CD4-positive, alpha-beta T cell treated with Interleukin-2 at 100 ng/mL for 4 hours (primary cell): ENCODE measurements around the gene PFKFB4.
"Not testable (repeated sequence)": the region's sequence is repeated elsewhere in the genome, so short reads cannot be mapped to it uniquely, and the experiment has no call there.

ENCODE experiments used
- DNase-seq: peaks from one replicate; pipeline ENCODE4 v3.0.0-alpha.2; 2020; ENCODE audit warnings: low spot score

Gene PFKFB4

DNA sequence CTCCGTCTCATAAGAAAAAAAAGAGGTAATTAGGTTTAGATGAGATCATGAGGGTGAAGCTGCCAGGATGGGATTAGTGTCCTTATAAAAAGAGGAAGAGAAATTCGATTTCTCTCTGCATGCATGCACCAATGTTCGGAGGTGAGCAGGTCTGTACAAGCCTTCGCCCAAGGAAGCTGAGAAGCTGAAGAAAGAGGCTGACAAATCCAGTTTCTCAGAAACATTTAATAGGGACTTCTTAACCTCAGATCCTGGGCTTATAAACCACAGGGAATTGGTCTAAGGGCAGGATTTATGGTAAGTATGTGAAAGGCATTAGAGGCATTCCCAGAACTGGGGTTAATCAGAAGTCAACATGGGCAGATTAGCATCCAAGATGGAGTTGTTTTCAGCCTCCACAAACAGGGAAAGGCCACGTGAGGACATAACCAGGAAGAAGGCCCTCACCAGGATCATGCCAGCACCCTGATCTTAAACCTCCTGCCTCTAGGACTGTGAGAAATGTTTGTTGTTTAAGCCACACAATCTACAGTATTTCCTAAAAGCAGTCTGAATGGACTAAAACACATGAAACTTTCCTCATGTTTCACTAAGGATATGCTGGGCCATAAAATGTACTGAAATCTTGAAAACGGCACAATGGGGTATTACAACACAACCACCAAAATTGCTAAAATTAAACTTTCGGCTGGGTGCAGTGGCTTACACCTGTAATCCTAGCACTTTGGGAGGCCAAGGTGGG, 64.0 kb downstream of the PFKFB4 start:
- no peak for DNase-seq

DNA sequence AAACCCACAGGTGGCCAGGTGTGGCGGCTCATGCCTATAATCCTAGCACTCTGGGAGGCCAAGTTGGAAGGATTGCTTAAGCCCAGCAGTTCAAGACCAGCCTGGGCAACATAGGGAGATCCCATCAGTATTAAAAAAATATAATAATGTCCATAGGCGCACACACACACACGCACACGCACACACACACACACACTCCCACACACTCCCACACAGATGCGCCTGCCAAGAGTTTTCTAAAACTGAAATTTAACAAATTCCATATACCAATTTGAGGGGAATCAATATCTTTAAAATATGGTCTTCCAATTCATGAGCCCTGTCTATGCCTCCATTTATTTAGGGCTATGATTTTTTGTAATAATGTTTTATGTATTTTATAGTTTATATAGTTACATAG, 69.7 kb downstream of the PFKFB4 start:
- DNase-seq, result no peak

DNA sequence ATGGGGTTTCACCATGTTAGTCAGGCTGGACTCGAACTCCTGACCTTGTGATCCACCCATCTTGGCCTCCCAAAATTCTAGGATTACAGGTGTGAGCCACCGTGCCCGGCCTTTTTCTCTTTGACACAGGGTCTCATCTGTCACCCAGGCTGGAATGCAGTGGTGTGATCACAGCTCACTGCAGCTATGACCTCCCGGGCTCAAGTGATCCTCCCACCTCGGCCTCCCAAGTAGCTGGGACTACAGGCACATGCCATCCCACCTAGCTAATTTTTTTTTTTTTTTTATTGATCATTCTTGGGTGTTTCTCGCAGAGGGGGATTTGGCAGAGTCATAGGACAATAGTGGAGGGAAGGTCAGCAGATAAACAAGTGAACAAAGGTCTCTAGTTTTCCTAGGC, 73.8 kb downstream of the PFKFB4 start:
- DNase-seq, result not testable (repeated sequence)

DNA sequence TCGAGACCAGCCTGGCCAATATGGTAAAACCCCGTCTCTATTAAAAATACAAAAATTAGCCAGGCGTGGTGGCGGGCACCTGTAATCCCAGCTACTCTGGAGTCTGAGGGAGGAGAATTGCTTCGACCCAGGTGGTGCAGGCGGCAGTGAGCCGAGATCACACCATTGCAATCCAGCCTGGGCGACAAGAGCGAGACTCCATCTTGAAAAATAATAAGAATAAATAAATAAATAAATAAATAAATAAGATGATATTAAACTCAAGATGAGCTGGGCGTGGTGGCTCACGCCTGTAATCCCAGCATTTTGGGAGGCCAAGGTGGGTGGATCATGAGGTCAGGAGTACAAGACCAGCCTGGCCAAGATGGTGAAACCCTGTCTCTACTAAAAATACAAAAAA, 75.7 kb downstream of the PFKFB4 start:
- DNase-seq, result not testable (repeated sequence)

DNA sequence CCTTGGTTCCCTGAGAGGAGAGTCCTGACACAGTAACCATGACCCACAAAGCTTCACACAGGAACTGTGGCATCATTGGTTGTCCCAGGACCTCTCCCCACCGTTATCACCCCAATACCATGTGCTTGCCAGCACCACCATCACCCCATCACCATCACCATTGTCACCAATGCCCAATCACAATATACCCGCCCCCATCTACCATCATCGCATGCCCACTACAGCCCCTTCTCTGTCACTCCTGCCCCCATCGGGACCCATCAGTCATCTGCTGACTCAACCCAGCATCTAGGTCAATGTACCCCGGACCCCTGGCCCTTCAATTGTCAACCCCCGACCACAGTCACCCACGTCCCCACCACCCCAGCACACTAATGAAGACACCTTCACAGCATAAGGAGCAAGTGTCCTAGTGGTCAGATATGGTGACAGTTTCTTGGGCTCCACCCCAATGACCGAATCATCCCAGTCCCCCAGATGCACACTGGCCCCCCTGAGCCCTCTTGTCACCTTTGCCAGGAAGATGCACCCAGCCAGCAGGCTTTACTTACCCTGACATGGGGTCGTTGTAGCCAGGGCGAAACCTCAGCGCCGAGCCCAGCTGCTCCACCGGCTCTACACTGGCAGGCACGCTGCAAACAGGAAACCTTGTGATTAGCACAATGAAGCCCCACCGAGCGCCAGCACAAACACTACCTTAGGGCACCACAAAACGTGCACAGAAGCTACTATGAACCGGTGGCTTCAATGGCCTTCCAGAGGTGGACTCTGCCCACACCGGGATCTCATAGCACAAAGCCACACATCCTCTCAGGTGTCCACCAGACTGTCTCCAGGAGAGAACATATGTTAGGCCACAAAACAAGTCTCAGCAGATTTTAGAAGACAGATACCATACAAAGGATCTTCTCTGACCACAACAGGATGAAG, 77.7 kb downstream of the PFKFB4 start:
- peak; percentile 63 for DNase-seq

DNA sequence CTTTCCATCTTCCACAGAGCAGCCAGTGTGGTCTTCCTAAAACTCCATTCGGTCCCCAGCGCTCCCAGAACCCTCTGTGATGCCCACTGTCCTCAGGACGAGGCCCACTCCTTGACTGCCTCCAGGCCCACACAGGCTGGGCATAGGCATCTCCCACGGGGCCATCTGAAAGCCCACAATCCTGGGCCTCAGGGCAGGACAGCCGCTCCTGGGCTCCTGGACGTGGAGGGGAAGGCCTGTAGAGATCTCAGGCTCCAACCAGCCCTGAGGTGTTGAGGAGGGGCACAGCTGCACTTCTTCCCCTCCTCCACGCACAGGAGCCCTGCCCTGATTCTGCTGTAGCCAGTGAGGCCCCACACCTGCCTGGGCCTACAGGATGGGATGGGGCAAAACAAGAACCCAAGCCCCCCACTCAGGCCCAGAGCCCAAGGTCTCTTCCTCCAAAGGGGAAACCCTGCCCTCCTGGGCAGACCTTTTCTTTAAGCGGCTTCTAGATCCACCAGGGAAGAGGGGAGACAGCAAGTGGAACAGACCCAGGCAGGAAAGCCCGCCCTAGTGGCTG, 78.6 kb downstream of the PFKFB4 start:
- DNase-seq, result no peak

DNA sequence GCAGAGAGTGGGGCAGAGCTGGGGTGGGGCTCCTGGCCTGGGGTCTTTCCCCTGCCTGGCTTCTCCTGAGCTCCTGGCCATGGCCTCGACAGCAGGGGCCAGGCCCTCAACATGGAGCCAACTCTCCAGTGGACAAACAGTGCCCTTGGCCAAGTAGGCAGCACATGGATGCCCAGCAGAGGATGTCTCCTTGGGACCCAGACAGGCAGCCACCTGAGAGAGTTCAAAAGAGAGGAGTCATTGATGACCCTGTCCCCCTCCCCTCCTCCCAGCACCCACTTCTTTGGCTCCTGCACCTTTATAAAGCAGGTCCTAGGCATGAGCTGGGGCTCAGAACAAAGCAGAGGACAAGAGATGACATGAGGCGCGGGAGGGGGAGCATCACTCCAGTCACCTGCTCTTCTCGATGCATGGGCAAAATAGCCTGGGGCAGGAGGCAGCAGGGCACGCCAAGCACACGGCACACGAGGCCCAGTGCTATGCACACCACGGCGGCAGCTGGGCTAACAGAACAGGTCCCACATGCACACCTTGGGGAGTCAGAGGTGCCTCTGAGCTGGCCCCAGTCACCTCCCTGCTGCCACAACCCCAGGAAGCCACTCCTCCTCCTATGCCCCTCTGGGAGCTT, 80.1 kb downstream of the PFKFB4 start:
- DNase-seq, result no peak

DNA sequence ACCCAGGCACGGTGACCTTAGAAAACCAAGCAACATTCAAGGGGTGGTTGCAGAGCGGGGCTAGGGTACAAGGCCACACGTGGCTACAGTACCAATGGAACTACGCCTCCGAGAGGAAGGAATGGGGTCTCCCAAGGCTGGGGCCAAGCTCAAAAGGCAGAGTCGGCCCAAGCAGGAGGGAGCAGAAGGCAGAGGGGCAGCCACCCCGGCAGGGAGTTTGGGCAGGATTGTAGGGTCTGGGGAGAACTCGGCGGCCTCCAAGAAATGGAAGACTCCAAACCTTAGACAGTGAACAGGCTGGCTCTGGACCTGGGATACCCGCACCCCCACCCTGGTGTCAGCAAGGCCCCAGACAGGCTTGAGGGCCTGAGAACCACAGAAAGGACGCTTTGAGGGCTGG, 81.4 kb downstream of the PFKFB4 start:
- no peak for DNase-seq

DNA sequence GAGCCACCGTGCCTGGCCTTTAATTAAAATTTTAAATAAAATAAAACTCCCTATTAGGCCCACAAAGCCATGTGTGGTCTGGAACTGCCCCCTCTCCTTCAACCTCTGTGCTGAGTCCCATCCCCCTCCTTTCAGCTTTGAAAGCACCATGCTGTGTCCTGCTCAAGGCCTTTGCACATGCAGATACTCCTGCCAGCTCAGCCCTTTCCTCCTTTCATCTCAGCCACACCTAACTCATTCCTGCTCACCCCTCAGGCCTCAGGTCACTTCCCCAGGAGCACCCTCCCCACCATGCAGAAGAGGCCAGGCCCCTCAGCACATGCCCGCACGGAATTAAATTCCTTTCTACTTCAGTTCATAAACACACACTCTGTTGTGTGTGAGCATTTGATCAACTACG, 82.0 kb downstream of the PFKFB4 start:
- no peak for DNase-seq

DNA sequence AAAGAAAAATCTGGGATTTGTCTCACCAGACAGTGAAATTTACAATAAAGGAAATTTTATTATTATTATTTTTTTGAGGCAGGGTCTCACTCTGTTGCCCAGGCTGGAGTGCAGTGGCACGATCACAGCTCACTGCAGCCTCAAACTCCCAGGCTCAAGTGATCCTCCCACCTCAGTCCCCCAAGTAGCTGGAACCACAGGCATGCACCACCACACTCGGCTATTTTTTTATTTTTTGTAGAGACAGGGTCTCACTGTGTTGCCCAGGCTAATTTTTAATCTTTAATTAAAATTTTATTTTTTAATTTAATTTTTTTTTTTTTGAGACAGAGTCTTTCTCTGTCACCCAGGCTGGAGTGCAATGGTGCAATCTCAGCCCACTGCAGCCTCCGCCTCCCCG, 82.6 kb downstream of the PFKFB4 start:
- not testable (repeated sequence) for DNase-seq

DNA sequence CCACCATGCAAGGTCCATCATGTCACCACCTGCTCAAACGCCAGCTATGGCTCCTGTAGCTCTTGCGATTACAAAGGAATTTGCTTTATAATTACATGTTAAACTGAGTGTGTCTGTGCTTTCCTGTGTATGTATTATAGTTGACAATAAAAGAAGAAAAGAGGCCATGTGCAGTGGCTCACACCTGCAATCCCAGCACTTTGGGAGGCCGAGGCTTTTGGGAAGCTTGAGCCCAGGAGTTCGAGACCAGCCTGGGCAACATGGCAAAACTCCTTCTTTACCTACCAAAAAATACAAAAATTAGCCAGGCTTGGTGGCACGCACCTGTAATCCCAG, 83.0 kb downstream of the PFKFB4 start:
- no peak for DNase-seq

DNA sequence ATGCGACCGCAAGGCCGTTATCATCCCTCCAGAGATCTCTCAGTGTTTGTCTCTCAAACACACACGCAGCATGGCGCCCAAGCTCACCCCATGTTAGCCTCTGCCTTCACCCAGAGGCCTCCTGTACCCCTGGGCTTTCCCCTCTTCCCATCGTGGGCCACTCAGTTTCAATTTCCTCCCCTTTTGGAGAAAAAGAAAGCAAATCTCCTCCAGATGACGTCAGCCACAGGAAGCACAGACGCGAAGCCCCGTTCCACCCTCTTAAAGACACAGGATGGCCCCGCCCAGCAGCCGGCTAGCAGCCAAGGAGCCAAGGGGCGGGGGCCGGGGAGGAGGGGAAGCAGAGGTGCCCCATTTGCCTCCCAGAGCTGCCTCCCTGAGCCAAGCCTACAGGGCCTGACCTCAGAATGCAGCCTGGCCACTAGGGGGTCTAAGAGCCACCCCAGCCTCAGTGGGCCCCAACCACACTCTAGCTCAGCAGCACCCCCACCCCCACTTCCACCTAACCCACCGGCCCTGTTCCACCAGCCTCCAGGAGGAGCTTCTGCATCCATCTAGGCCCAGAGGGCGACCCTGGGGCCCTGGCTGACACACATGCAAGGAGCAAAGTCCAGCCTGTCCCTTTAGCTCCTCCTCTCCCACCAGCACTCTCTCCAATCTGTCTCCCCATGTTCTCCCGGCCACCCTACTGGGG, 83.5 kb downstream of the PFKFB4 start:
- peak; percentile 94 for DNase-seq

DNA sequence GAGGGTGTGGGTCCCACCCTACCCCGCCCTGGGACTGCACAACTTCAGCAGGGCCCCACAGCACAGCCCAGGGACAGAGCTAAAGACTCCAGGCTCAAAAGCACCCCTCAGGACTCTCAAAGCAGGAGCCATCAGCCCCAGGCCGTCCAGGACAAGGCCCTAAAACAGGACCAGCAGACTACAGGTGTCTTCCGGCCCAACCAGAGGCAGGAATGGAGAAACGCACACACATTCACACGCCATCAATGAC, 84.0 kb downstream of the PFKFB4 start:
- DNase-seq, result no peak

DNA sequence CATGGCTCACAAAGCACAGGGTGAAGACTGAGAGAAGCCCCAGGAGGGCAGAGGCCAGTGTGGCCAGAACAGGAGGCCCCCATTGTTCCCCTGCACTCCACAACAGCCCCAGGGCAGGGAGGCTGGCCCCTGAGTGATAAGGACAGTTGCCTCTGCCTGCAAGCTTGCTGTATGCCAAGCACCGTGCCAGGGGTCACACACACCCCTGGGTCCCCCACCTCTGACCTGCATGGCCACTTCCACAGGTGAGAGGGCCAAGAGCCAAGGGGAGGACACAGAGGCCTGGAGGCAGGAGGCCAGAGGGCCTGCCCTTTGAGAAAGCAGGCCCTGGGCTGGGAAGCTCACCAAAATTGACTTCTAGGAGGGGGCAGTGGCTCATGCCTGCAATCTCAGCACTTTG, 86.3 kb downstream of the PFKFB4 start:
- no peak for DNase-seq

DNA sequence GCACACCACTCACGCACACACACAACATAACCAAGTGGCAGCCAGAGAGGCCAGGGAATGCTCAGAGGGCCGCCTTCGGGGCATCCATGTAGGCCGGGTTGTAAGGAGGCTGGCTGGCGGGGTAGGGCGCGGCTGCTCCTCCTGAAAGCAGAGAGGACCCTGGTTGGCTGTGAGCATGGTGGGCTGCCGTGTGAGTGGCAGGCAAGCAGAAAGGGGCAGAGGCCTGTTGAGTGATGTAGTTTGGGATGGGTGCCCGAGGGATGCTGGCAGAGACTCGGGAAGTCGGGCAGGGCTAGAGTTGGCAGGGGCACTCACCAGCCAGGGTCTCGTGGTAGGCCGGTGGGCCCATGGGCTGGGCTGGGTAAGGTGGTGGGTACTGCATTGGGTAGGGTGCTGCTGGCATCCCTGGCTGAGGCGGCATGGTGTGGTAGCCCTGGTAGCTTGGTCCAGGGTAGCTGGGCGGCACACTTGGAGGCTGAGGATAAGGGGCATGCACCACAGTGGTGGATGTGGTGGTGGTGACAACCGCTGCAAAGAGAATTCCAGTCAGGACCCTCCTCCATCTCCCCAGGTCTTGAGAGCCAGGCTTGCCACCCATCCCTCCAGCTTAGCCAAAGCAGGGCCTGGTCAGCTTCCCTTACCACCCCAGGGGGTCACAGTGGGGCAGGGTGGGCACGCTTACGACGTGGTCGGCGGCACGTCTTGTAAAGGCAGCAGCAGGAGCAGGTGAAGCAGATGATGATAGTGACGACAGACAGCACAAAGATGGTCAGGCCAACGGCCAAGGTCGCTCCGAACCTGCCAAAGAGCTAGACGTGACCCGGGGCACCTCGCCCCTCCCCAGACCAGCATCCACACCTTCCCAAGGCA, 87.3 kb downstream of the PFKFB4 start:
- no peak for DNase-seq

DNA sequence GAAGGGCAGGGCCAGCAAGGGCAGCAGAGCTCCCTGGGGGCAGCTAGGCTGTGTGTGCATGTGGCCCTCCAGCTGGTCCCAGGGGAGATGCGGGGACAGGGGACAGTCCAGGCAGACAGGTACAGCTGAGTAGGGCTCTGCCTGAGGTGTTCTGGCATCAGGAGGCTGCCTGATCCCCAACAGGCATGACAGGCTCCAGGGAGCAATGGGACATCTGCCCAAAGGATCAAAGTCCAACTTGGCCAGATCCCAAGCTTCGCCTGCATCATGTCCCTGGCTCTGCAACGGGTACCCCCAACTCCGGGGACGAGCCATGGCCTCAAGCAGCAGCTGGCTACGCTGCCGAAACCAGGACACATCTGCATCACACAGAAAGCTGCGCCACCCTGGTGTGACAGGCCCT, 88.3 kb downstream of the PFKFB4 start:
- DNase-seq, result no peak
